NCI-H1930 (cell line): ENCODE data around the gene DMXL1.
"Not testable (repeated sequence)": the region's sequence is repeated elsewhere in the genome, so short reads cannot be mapped to it uniquely, and the experiment has no call there.

ENCODE experiments used
- DNase-seq, 2 experiments: peaks; one replicate each; lab custom pipeline; 2025; lab: John Stamatoyannopoulos, UW

Gene DMXL1

GRCh38 chr5:119131530-119132304 is 60.8 kb downstream of the DMXL1 start:
- no peak for DNase-seq

GRCh38 chr5:119135743-119136142 is 64.9 kb downstream of the DMXL1 start:
- not testable (repeated sequence) for DNase-seq

GRCh38 chr5:119136666-119137318 is 65.9 kb downstream of the DMXL1 start:
- DNase-seq, result no peak

GRCh38 chr5:119153629-119154028 is 82.7 kb downstream of the DMXL1 start:
- DNase-seq, result no peak

GRCh38 chr5:119158144-119158543 is 87.3 kb downstream of the DMXL1 start:
- no peak for DNase-seq

- DNase-seq, result no peak
These were observed 90.5 kb downstream of the DMXL1 start for GRCh38 chr5:119161430-119161829.

GRCh38 chr5:119166026-119166425 is 95.1 kb downstream of the DMXL1 start:
- DNase-seq, result no peak

GRCh38 chr5:119168401-119168800 is 97.5 kb downstream of the DMXL1 start:
- no peak for DNase-seq

GRCh38 chr5:119171686-119172085 is 100.8 kb downstream of the DMXL1 start:
- no peak for DNase-seq

GRCh38 chr5:119174578-119175163 is 103.8 kb downstream of the DMXL1 start:
- DNase-seq, result no peak

GRCh38 chr5:119176785-119177184 is 105.9 kb downstream of the DMXL1 start:
- no peak for DNase-seq

GRCh38 chr5:119177226-119177625 is 106.3 kb downstream of the DMXL1 start:
- no peak for DNase-seq

- DNase-seq, result no peak
These were observed 107.5 kb downstream of the DMXL1 start for GRCh38 chr5:119178435-119178834.

GRCh38 chr5:119179857-119180641 is 109.2 kb downstream of the DMXL1 start:
- DNase-seq, result no peak

- DNase-seq, result not testable (repeated sequence)
These were observed 114.6 kb downstream of the DMXL1 start for GRCh38 chr5:119185512-119185911.

- DNase-seq, result no peak
These were observed 117.1 kb downstream of the DMXL1 start for GRCh38 chr5:119187776-119188529.

GRCh38 chr5:119190470-119191095 is 119.7 kb downstream of the DMXL1 start:
- no peak for DNase-seq

- no peak for DNase-seq
These were observed 121.1 kb downstream of the DMXL1 start for GRCh38 chr5:119191944-119192343.

GRCh38 chr5:119200795-119201194 is 129.9 kb downstream of the DMXL1 start:
- no peak for DNase-seq

- no peak for DNase-seq
These were observed 136.2 kb downstream of the DMXL1 start for GRCh38 chr5:119207105-119207504.

GRCh38 chr5:119212026-119212425 is 141.1 kb downstream of the DMXL1 start:
- no peak for DNase-seq
